Naive B cell (primary cell): ENCODE results near the gene FRAS1. TPM values are rescaled to one million over a fixed set of nuclear protein-coding genes. Genes with fewer than 3 reads are reported as not detected.

Experiments
- ATAC-seq, 2 donors: fragments of 150-1000 bp; cut with Tn5 transposase; 2 replicates each; pipeline ENCODE4 v1.10.0; 2021; ENCODE audit warnings: low read depth in 2 of 2, mild to moderate bottlenecking in 2 of 2, moderate library complexity in 2 of 2
- DNase-seq: peaks from one replicate; pipeline ENCODE4 v3.0.0; 2022
- H3K27ac Mint-ChIP-seq, 6 donors: one replicate each; pipeline ENCODE4 v1.8.0; 2020 to 2022; ENCODE audit warnings: mild to moderate bottlenecking in 6 of 6, mixed read lengths in 6 of 6, moderate library complexity in 5 of 6, inconsistent platforms in 2 of 6
- H3K27me3 Mint-ChIP-seq, 3 donors: one replicate each; pipeline ENCODE4 v1.8.0; 2021 to 2022; ENCODE audit warnings: mixed read lengths in 3 of 3, mild to moderate bottlenecking in 1 of 3
- H3K36me3 Mint-ChIP-seq, 2 donors: one replicate each; pipeline ENCODE4 v1.8.0; 2020 to 2022; ENCODE audit warnings: mixed read lengths in 2 of 2, inconsistent platforms in 1 of 2, mild to moderate bottlenecking in 1 of 2
- H3K4me1 Mint-ChIP-seq, 3 donors: one replicate each; pipeline ENCODE4 v1.8.0; 2020 to 2022; ENCODE audit warnings: mixed read lengths in 3 of 3, inconsistent platforms in 1 of 3, mild to moderate bottlenecking in 1 of 3, moderate library complexity in 1 of 3
- H3K4me3 Mint-ChIP-seq, 8 donors: one replicate each; pipeline ENCODE4 v1.8.0; 2020 to 2022; ENCODE audit warnings: mild to moderate bottlenecking in 8 of 8, mixed read lengths in 8 of 8, moderate library complexity in 8 of 8, inconsistent platforms in 2 of 8
- H3K9me3 Mint-ChIP-seq, 7 donors: one replicate each; pipeline ENCODE4 v1.8.0; 2020 to 2022; ENCODE audit warnings: mixed read lengths in 7 of 7, mild to moderate bottlenecking in 5 of 7, inconsistent platforms in 2 of 7, moderate library complexity in 1 of 7
- polyA plus RNA-seq, 6 donors: library from polyadenylated mRNA; unstranded; fragments of 300-500 nt; fragmentation: Illumina TruSeq; gene quantifications; one replicate each; pipeline ENCODE4 v1.2.3, GENCODE V29; 2021; ENCODE audit warnings: low read depth in 6 of 6

FRAS1 gene
- polyA plus RNA-seq, 6 donors from 2014 or later: 0.01 to 0.09 TPM; not detected in 4

DNA sequence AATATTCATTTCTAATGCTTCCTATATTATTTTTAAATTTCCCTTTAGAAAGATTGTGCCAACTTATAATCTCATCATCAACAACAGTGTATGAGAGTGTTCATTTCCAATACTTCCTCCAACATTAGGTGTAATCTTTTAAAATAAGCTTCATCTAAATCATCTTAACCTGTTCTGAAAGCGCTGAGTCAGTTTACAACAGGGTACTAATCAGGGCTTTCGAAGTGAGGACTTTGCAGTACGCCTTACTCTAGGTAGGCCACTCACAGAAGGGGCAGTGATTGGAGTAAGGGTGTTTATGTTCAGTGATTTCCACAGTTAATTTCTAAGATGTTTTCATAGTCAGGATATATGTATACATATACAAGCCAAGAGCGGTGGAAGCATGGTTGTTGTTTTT, 87.9 kb downstream of the FRAS1 start:
- Mint-ChIP-seq H3K36me3 (no peaks in the 10 kb centered on the region), H3K27me3 (peaks cover 0 to 8% (median 5%) of the 10 kb centered on the region in 3 donors), H3K9me3 (peaks cover 0 to 24% (median 12%) of the 10 kb centered on the region in 7 donors), H3K4me1 (no peaks in the 10 kb centered on the region), H3K27ac (no peak overlapping the region), H3K4me3 (no peak overlapping the region)
- ATAC-seq (no peak), DNase-seq (no peak)

DNA sequence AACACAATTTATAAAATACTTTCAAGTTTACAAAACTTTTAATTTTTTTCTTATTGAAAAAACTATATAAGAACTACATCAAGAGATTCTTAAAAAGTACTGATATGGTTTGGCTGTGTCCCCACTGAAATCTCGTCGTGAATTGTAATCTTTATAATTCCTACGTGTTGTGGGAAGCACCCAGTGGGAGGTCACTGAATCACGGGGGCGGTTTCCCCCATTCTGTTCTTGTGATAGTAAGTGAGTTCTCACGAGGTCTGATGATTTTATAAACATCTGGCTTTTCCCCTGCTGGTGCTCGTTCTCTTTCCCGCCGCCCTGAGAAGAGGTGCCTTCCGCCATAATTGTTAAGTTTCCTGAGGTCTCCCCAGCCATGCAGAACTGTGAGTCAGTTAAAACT, 88.5 kb downstream of the FRAS1 start:
- H3K9me3 Mint-ChIP-seq: peaks cover 0 to 22% (median 12%) of the 10 kb centered on the region in 7 donors
- ATAC-seq: no peak
- no peak overlapping the region for H3K4me3 Mint-ChIP-seq
- no peaks in the 10 kb centered on the region for H3K4me1 Mint-ChIP-seq
- no peak for DNase-seq
- peaks cover 0 to 8% (median 5%) of the 10 kb centered on the region in 3 donors for H3K27me3 Mint-ChIP-seq
- no peaks in the 10 kb centered on the region for H3K36me3 Mint-ChIP-seq
- H3K27ac Mint-ChIP-seq: no peak overlapping the region

DNA sequence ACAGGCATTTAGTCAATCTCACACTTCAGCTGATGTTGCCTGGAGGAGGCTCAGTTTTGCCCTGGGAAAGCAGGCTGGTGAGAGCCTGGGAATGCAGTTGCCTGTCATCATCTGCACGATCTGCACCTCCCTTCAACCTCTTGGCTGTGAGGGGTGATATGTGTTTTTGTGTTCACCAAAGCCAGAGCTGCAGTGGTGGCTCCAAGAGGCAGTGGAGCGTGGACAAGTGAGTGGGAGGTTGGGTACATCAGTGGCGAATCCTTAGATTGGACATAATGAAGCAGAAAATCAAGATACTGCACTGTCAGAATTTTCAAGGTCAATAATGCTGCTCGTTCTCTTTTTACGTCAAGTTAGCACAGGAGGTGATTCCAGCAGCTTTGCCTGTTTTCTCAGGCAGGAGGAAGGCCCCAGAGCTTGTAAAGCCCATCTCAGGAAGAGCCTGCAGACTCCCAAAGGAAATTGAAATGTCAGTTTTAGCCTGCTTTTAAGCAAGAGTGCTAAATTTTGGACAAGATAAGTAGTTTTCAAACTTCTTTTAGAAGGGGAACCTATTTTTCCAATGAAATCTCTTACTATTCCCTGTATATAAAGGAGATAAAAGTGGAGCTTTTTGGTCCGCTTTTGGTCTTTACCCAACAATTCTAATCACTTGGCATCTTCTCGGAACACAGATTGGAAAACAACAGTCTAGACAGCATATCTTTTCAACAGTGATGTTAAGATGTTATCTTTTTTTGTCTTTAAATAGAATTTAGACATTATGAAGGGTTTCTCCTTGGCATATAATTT, 92.8 kb downstream of the FRAS1 start:
- no peaks in the 10 kb centered on the region for H3K9me3 Mint-ChIP-seq
- no peak overlapping the region for H3K27ac Mint-ChIP-seq
- H3K4me1 Mint-ChIP-seq: no peaks in the 10 kb centered on the region
- no peak for DNase-seq
- peaks cover 0 to 9% (median 8%) of the 10 kb centered on the region in 3 donors for H3K27me3 Mint-ChIP-seq
- no peak overlapping the region for H3K4me3 Mint-ChIP-seq
- H3K36me3 Mint-ChIP-seq: no peaks in the 10 kb centered on the region
- ATAC-seq: no peak

DNA sequence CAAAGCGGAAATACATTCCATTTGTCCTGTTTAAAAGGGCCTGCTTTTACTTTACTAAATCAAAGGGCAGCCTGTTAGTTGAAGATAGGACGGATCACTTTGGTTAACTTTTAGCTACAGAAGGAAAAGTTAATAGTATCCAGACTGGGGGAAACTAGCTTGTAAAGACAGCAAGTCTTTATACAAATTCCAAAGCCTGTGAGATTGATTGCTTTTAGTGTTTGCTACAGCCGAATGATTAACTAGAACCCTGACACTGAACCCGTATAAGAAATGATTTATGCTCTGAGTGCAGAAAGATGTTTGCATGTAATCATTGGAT, 93.4 kb downstream of the FRAS1 start:
- DNase-seq (no peak), ATAC-seq (no peak)
- Mint-ChIP-seq H3K27ac (no peak overlapping the region), H3K4me1 (no peaks in the 10 kb centered on the region), H3K27me3 (peaks cover 0 to 9% (median 8%) of the 10 kb centered on the region in 3 donors), H3K4me3 (no peak overlapping the region), H3K9me3 (no peaks in the 10 kb centered on the region), H3K36me3 (no peaks in the 10 kb centered on the region)

DNA sequence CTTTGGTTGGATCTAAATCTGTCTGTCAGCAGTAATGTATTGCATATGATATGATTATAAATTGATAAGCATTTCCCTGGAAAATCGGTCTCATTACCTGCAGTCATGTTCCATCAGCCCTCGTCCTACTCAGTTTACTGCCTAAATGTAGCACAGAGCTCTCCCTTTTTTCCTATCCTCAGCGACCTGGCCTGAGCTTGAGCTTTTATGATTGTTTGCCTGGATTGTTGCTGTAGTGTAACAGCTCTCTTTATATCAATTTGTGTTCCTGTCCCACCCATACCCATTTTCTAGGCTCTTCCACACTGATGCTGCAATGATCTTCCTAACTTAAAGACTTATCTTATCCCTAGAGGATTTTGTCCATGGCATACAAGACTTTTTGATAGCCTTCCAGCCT, 95.7 kb downstream of the FRAS1 start:
- Mint-ChIP-seq H3K27me3 (peaks cover 4 to 12% (median 7%) of the 10 kb centered on the region in 3 donors), H3K36me3 (no peaks in the 10 kb centered on the region), H3K27ac (no peak overlapping the region), H3K4me1 (no peaks in the 10 kb centered on the region), H3K9me3 (no peaks in the 10 kb centered on the region), H3K4me3 (no peak overlapping the region)
- no peak for DNase-seq
- no peak for ATAC-seq

DNA sequence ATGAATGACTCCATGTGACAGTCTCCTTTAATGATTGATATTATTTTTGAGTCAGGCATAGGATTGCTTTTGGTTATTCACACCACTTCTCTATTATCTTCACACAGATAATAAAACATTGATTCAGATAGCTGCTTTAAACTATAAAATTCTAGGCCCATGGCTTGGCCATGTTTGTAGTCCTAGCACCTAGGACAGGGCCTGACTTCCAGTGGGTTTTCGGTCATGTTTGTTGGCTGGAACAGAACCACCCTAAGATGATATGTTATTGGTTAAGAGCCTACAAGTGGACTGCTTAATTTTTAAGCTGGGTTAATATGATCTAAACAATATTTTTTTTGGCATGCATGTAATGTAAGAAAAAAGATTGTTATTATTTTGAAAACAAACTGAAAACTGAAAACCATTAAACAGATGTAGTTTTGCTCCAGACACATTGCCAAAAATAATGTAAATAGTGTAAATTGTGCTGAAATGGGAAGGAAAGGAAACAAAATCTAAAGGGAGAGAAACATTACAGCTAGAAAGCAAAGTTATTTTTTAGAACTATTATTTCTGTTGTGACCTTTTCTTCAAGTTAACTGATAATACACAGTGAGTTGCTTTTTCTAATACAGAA, 98.0 kb downstream of the FRAS1 start:
- DNase-seq (no peak), ATAC-seq (no peak)
- Mint-ChIP-seq H3K36me3 (no peaks in the 10 kb centered on the region), H3K9me3 (peaks cover 0 to 2% (median 0%) of the 10 kb centered on the region in 7 donors), H3K27ac (no peak overlapping the region), H3K27me3 (peaks cover 5 to 24% (median 21%) of the 10 kb centered on the region in 3 donors), H3K4me1 (no peaks in the 10 kb centered on the region), H3K4me3 (no peak overlapping the region)

DNA sequence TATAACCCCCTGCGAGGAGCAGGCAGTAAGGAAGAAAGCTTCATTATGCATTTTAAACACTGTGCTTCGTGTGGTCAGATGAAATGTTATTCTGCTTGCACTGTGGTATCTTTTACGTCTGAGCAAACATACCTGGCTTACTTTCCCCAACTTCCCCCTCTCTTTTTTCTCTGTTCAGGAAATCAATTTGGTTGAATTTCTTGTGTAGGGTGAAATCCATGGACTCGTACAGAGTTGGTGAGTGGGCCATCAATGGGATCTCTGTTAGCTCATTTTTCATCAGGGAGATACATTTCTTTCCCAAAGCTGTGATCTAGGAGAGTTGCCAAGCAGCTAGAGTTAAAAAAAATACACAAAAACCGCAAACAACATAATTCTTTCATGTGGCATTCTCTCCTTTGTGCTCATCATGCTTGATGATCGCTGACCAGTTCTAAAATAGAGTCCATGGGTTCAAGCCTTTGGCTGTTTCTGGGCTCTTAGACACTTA, 98.5 kb downstream of the FRAS1 start:
- no peaks in the 10 kb centered on the region for H3K36me3 Mint-ChIP-seq
- H3K27ac Mint-ChIP-seq: no peak overlapping the region
- peaks cover 0 to 2% (median 0%) of the 10 kb centered on the region in 7 donors for H3K9me3 Mint-ChIP-seq
- ATAC-seq: no peak
- DNase-seq: no peak
- peaks cover 8 to 25% (median 21%) of the 10 kb centered on the region in 3 donors for H3K27me3 Mint-ChIP-seq
- no peak overlapping the region for H3K4me3 Mint-ChIP-seq
- no peaks in the 10 kb centered on the region for H3K4me1 Mint-ChIP-seq

DNA sequence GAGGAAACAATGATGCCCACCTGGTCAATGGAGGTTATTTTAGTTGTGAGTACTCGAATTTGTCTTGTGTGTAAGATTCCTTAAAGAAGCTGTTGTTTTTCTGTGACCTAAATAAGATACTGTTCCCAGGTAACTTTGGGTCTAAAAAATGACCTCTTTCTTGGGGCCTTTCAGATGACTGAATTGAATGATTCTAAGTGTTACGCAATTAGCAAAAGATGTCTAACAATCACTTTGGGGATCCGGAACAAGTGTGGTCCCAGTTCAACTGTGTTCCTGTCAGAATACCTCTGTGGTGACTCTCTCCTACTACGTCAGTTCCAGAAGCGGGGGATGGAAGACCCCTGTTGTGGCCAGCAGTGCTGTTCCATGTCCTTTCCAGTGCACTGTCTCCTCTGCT, 99.4 kb downstream of the FRAS1 start:
- Mint-ChIP-seq H3K4me1 (no peaks in the 10 kb centered on the region), H3K27me3 (peaks cover 8 to 25% (median 21%) of the 10 kb centered on the region in 3 donors), H3K9me3 (peaks cover 0 to 2% (median 0%) of the 10 kb centered on the region in 7 donors), H3K27ac (no peak overlapping the region), H3K36me3 (no peaks in the 10 kb centered on the region), H3K4me3 (no peak overlapping the region)
- ATAC-seq (no peak), DNase-seq (no peak)

DNA sequence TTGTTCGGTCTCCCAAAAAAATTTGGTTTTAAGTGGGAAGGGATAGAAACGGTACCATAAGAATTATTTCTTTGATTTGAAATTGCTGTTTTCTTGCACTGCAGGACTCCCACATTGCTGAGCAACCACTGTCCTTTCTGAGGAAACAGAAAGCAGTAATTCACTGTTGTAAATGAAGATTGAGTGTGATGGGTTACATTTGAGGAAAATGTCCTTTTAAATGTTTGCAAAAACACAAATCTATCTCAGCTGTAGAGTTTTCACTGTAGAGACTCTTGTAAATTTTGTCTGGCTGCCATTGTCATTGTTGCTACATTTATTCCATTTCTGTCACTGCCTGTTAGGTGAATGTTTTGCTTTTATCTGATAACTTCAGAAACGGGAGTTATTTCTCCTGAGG, 105.2 kb downstream of the FRAS1 start:
- peaks cover 8 to 19% (median 13%) of the 10 kb centered on the region in 3 donors for H3K27me3 Mint-ChIP-seq
- no peak for DNase-seq
- H3K4me1 Mint-ChIP-seq: no peaks in the 10 kb centered on the region
- ATAC-seq: no peak
- no peak overlapping the region for H3K27ac Mint-ChIP-seq
- H3K4me3 Mint-ChIP-seq: no peak overlapping the region
- H3K9me3 Mint-ChIP-seq: peaks cover 0 to 2% (median 0%) of the 10 kb centered on the region in 7 donors
- H3K36me3 Mint-ChIP-seq: no peaks in the 10 kb centered on the region

DNA sequence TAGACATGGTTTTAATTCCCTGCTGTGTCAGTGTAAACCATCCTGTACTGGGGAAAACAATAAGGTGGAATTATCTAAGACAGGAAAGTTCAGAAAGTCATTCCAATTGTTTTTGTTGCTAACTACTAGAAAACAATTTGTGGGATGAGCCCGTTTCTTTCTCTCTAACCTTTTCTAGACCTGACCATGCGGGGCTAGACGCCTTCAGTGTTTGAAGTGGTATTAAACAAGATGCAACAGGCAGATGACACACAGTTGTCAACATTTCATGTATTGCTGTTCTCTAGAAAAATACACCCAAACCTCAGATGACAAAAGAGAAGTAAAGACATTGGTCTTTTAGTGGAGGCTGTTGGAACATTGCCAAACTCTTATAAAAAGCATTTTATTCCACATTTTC, 105.7 kb downstream of the FRAS1 start:
- Mint-ChIP-seq H3K9me3 (peaks cover 0 to 2% (median 0%) of the 10 kb centered on the region in 7 donors), H3K4me1 (no peaks in the 10 kb centered on the region), H3K36me3 (no peaks in the 10 kb centered on the region), H3K4me3 (no peak overlapping the region), H3K27ac (no peak overlapping the region), H3K27me3 (peaks cover 8 to 19% (median 9%) of the 10 kb centered on the region in 3 donors)
- ATAC-seq: no peak
- no peak for DNase-seq

DNA sequence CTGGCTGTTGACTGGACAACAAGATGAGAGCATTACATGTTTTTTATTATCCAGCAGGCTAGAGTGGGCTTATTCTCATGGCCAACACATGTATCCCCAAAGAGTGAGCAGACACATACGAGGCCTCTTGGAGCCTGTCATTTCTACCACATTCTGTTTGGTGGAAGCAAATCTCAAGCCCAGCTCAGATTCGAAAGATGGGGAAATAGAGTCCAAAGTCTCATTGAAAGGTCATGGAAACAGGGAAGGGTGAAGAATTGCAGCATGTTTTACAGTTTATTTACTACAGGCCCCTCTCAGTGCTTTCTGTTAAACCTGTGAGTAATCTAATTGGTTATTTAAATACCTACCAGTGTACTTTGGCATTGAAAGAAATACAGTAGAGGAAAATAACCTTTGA, 108.6 kb downstream of the FRAS1 start:
- Mint-ChIP-seq H3K27me3 (peaks cover 0 to 9% (median 0%) of the 10 kb centered on the region in 3 donors), H3K4me3 (no peak overlapping the region)

DNA sequence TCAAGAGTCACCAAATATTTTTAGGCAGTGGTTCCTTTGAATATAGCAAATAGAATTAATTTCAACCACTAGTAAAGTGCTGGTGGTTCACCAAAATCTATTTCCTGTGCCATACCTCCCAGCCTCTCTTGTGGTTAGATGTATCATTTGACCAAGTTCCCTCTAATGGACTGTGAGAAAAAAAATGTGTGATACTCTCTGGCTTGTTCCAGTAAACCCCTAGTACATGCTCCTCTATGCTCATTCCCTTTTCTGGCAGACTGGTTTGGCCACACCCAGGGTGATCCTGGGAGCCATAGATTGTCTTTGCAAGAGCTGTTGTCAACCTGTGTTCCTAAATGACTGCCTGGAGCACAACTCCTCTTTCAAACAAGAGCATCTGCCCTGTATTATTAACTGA, 109.5 kb downstream of the FRAS1 start:
- H3K27ac Mint-ChIP-seq: no peak overlapping the region
- H3K36me3 Mint-ChIP-seq: no peaks in the 10 kb centered on the region
- H3K27me3 Mint-ChIP-seq: peaks cover 0 to 9% (median under 1%) of the 10 kb centered on the region in 3 donors
- ATAC-seq: no peak
- no peak for DNase-seq
- no peak overlapping the region for H3K4me3 Mint-ChIP-seq
- H3K4me1 Mint-ChIP-seq: no peaks in the 10 kb centered on the region
- no peaks in the 10 kb centered on the region for H3K9me3 Mint-ChIP-seq

More for the DNA sequence above, 108.6 kb downstream of the FRAS1 start:
- no peaks in the 10 kb centered on the region for H3K36me3 Mint-ChIP-seq
- H3K9me3 Mint-ChIP-seq: no peaks in the 10 kb centered on the region
- ATAC-seq: no peak
- no peak for DNase-seq
- no peak overlapping the region for H3K27ac Mint-ChIP-seq
- H3K4me1 Mint-ChIP-seq: no peaks in the 10 kb centered on the region

DNA sequence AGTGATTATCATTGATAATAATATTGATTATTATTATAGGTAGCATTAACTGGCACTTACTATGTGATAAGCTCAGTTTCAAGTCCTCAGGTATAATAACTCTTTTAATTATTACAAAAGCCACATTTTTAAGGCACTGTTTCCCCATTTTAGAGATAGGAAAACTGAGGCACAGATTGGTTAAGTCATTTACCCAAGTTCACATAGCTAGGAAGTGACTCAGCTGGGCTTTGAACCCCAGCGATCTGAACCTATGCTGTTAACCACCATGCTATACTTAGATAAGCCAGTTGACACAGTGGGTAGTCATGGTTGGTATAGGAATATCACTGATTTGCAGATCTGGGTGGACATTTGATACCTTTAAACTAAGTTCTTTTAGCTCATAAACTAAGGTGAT, 110.4 kb downstream of the FRAS1 start:
- H3K27ac Mint-ChIP-seq: no peak overlapping the region
- H3K27me3 Mint-ChIP-seq: peaks cover 0 to 6% (median 4%) of the 10 kb centered on the region in 3 donors
- H3K9me3 Mint-ChIP-seq: no peaks in the 10 kb centered on the region
- no peaks in the 10 kb centered on the region for H3K4me1 Mint-ChIP-seq
- no peak overlapping the region for H3K4me3 Mint-ChIP-seq
- no peak for ATAC-seq
- H3K36me3 Mint-ChIP-seq: no peaks in the 10 kb centered on the region
- DNase-seq: no peak

DNA sequence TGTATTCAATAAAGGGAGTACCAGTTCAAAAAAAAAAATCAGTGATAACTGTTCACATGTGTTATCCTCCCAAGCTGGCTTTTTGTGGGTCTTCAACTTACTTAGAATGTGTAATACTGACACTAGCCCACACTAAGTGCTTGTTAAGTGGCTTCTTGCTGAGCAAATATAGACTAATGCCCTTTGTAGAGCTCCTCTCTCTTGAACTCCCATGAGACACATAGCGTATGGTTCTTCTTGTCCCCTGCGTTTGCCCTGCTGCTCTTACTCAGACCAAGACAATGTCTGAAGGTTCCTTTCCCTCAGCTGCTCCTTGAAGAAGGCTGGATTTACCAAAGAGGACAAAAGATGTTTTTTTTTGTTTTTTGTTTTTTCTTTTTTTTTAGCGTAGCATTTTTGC, 110.9 kb downstream of the FRAS1 start:
- Mint-ChIP-seq H3K27me3 (peaks cover 0 to 6% (median 4%) of the 10 kb centered on the region in 3 donors), H3K27ac (peak overlapping the region in 1 of 6 donors; percentile 54), H3K4me1 (no peaks in the 10 kb centered on the region), H3K9me3 (no peaks in the 10 kb centered on the region), H3K36me3 (no peaks in the 10 kb centered on the region), H3K4me3 (no peak overlapping the region)
- no peak for DNase-seq
- ATAC-seq: no peak
